ENCODE measurements around the gene PLA2G5. TPM values are rescaled to one million over a fixed set of nuclear protein-coding genes. Genes with fewer than 3 reads are reported as not detected.
"Not testable (repeated sequence)": the region's sequence is repeated elsewhere in the genome, so short reads cannot be mapped to it uniquely, and the experiment has no call there.

Gene PLA2G5
- total RNA-seq, 4 donors from 2014 or later: 1.5 to 5.0 (median 1.9) TPM; not detected in 1

- no peak overlapping the region for H3K27ac ChIP-seq
- no peaks in the 10 kb centered on the region for H3K9me3 ChIP-seq
- H3K4me1 ChIP-seq: peaks cover 0 to 4% (median 0%) of the 10 kb centered on the region in 4 donors
- no peaks in the 10 kb centered on the region for H3K36me3 ChIP-seq
- no peak overlapping the region for H3K4me3 ChIP-seq
- DNase-seq: no peak
- no peak for TF ChIP-seq POLR2A (IDR thresholded peaks at IDR 0.05)
- TF ChIP-seq CTCF (IDR thresholded peaks at IDR 0.05): no peak
- H3K27me3 ChIP-seq: no peaks in the 10 kb centered on the region
Observed at GRCh38 chr1:20123722-20124455, 53.9 kb downstream of the PLA2G5 start.

GRCh38 chr1:20124456-20125057 is 54.6 kb downstream of the PLA2G5 start:
- H3K27me3 ChIP-seq: no peaks in the 10 kb centered on the region
- no peaks in the 10 kb centered on the region for H3K36me3 ChIP-seq
- no peak overlapping the region for H3K4me3 ChIP-seq
- no peaks in the 10 kb centered on the region for H3K9me3 ChIP-seq
- DNase-seq: peak in 1 of 3 donors; percentile 68
- no peak for TF ChIP-seq CTCF (IDR thresholded peaks at IDR 0.05)
- TF ChIP-seq POLR2A (IDR thresholded peaks at IDR 0.05): no peak
- H3K27ac ChIP-seq: no peak overlapping the region
- peaks cover 0 to 4% (median 0%) of the 10 kb centered on the region in 4 donors for H3K4me1 ChIP-seq

- Histone ChIP-seq H3K36me3 (no peaks in the 10 kb centered on the region), H3K9me3 (no peaks in the 10 kb centered on the region), H3K27ac (no peak overlapping the region), H3K27me3 (no peaks in the 10 kb centered on the region), H3K4me1 (peaks cover 0 to 4% (median 0%) of the 10 kb centered on the region in 4 donors), H3K4me3 (no peak overlapping the region)
- no peak for DNase-seq
- no peak for TF ChIP-seq CTCF (IDR thresholded peaks at IDR 0.05)
- TF ChIP-seq POLR2A (IDR thresholded peaks at IDR 0.05): no peak
Observed at GRCh38 chr1:20125100-20125499, 55.1 kb downstream of the PLA2G5 start.

GRCh38 chr1:20126041-20126805 is 56.2 kb downstream of the PLA2G5 start:
- TF ChIP-seq CTCF (IDR thresholded peaks at IDR 0.05): no peak
- no peak for TF ChIP-seq POLR2A (IDR thresholded peaks at IDR 0.05)
- DNase-seq: no peak

GRCh38 chr1:20126806-20127440 is 56.9 kb downstream of the PLA2G5 start:
- no peak for DNase-seq

More at GRCh38 chr1:20126041-20126805, 56.2 kb downstream of the PLA2G5 start:
- no peaks in the 10 kb centered on the region for H3K27me3 ChIP-seq
- H3K36me3 ChIP-seq: no peaks in the 10 kb centered on the region
- no peak overlapping the region for H3K27ac ChIP-seq
- H3K4me1 ChIP-seq: peaks cover 0 to 4% (median 0%) of the 10 kb centered on the region in 4 donors
- H3K4me3 ChIP-seq: no peak overlapping the region
- no peaks in the 10 kb centered on the region for H3K9me3 ChIP-seq

GRCh38 chr1:20130518-20130917 is 60.5 kb downstream of the PLA2G5 start:
- not testable (repeated sequence) for H3K27ac ChIP-seq, H3K4me1 ChIP-seq, H3K27me3 ChIP-seq, H3K36me3 ChIP-seq, H3K4me3 ChIP-seq, H3K9me3 ChIP-seq
- DNase-seq: peak in 1 of 3 donors; percentile 10

More at GRCh38 chr1:20126806-20127440, 56.9 kb downstream of the PLA2G5 start:
- Histone ChIP-seq H3K9me3 (no peaks in the 10 kb centered on the region), H3K36me3 (no peaks in the 10 kb centered on the region), H3K4me1 (peaks cover 0 to 4% (median 0%) of the 10 kb centered on the region in 4 donors), H3K4me3 (no peak overlapping the region), H3K27me3 (no peaks in the 10 kb centered on the region), H3K27ac (no peak overlapping the region)
- TF ChIP-seq CTCF (IDR thresholded peaks at IDR 0.05) (no peak), POLR2A (IDR thresholded peaks at IDR 0.05) (no peak)
